ENCODE measurements around the gene PCDHA1.
"Not testable (repeated sequence)": the region's sequence is repeated elsewhere in the genome, so short reads cannot be mapped to it uniquely, and the experiment has no call there.

PCDHA1 gene

DNA sequence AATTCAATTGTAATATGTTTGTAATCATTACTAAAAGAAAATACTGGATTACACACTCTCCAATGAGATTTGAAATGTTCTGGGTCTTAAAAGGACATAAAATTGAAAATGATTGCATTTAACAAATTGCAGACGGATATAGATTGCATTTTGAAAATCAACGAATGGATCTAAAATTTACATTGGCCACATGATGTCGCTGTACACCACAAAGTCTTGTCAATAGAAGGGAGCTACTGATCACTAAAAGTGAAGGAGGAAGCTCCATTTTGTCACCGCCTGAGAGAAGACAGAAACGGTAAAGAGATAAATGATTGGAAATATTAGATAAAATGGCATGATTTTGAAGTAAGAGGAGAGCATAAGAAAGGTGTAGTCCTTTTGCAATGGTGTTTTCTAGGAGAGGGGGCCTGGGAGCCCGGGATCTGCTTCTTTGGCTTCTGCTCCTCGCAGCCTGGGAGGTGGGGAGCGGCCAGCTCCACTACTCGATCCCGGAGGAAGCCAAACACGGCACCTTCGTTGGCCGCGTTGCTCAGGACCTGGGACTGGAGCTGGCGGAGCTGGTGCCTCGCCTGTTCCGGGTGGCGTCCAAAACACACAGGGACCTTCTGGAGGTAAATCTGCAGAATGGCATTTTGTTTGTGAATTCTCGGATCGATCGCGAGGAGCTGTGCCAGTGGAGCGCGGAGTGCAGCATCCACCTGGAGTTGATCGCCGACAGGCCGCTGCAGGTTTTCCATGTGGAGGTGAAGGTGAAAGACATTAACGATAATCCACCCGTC lies at the start of gene PCDHA1:
Gene PCDHA1 (plus strand): TSS at position 236 of the 782 bp plus-strand sequence.
- no peak for DNase-seq

DNA sequence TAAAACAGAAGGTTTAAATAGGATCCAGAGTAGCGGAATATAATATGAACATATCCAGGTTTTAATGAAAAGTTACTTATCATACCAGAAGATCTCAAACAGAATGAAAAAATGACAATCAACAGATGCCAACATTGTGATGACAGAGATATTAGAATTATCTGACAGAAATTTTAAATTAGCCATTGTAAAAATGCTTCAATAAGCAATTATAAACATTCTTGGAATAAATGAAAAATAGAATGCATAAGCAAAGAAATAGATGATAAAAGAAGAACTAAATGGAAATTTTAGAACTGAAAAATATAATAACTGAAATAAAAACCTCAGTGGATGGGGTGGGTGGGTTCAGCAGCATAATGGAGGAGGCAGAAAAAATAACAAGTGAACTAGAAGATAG lies 48.5 kb upstream of the PCDHA1 start:
- DNase-seq, result no peak

- DNase-seq, result no peak
These were observed 44.0 kb upstream of the PCDHA1 start for GRCh38 chr5:140741967-140742366.

DNA sequence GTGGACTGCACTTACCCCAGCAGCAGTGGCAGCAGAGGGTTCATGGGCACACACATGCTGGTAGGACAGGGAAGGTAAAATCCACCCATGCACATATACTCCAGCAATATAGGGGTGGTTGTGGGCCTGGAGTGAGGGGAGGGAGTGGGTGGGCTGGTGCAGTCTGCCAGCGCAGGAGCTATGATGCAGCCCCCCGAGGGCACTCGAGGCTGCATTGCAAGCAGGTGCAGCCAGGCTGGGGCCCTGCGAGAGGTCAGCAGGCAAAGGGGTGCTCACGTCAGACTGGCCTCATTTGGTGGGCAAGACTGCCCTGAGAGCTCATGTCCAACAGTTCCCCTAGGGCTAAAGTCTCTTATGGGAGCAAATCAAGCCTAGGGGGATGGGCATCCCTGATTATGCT lies 32.4 kb upstream of the PCDHA1 start:
- no peak for DNase-seq

DNA sequence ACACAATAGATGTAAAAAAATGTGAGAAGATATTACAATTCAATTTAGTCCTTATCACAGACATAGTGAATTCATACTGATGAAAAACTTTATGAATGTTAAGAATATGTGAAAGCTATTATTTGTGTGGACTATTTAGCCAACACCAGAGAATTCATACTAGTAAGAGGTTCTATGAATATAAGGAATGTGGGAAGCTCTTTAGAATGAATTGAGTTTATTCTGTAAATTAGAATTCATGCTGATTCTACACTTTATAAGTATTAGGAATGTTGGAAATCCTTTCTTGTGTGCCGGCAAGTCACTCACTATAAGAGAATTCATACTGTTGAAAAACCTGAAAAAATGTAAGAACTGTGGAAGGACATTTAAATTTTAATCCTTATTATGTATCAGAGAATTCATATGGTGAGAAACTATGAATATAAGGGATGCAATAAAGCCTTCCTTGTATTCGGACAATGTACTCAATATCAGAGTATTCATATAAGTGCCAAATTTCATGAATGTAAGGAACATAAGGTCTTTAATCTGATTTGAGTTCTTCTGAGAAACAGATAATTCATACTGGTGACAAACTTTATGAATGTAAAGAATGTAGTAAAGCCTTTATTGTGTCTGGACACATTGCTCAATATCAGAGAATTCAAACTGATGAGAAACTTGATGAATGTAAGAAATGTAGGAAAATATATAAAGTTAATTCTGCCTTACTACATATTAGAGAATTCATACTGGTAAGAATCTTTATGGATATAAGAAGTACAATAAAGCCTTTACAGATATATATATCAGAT lies 21.6 kb upstream of the PCDHA1 start:
- DNase-seq, result no peak

- DNase-seq, result no peak
These were observed 18.5 kb upstream of the PCDHA1 start for GRCh38 chr5:140767444-140767843.

DNA sequence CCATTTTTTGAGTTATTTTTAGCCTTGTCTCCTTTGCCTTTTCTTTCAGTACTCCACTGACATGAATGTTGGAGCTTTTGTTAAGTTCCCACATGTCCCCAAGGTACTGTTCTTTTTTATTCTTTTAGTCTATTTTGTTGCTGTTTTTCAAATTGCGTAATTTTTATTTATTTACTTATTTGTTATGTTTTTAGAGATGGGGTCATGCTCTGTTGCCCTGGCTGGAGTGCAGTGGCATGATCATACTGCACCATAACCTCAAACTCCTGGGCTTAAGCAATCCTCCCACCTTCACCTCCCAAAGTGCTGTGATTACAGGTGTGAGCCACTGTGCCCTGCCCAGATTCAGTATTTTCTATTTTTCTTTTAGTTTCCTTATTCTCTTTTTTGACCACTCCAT lies 5.4 kb upstream of the PCDHA1 start:
- no peak for DNase-seq

GRCh38 chr5:140787422-140787821 lies 1.5 kb downstream of the PCDHA1 start:
- not testable (repeated sequence) for DNase-seq

DNA sequence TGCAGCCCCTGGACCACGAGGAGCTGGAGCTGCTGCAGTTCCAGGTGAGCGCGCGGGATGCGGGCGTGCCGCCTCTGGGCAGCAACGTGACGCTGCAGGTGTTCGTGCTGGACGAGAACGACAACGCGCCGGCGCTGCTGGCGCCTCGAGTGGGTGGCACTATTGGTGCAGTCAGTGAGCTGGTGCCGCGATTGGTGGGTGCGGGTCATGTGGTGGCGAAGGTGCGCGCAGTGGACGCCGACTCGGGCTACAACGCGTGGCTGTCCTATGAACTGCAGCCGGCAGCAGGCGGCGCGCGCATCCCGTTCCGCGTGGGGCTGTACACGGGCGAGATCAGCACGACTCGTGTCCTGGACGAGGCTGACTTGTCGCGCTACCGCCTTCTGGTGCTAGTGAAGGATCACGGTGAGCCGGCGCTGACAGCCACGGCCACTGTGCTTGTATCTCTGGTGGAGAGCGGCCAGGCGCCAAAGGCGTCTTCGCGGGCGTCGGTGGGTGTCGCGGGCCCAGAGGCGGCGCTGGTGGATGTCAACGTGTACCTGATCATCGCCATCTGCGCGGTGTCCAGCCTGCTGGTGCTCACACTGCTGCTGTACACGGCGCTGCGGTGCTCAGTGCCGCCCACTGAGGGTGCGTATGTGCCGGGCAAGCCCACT lies 2.0 kb downstream of the PCDHA1 start:
- DNase-seq, result not testable (repeated sequence)

- DNase-seq, result no peak
These were observed 5.1 kb downstream of the PCDHA1 start for GRCh38 chr5:140791089-140791488.

GRCh38 chr5:140794595-140795258 lies 8.8 kb downstream of the PCDHA1 start, which contains the start of gene PCDHA2:
Gene PCDHA2 (plus strand): TSS chr5:140794852.
- no peak for DNase-seq

GRCh38 chr5:140795259-140795641 lies 9.3 kb downstream of the PCDHA1 start:
- DNase-seq, result no peak

DNA sequence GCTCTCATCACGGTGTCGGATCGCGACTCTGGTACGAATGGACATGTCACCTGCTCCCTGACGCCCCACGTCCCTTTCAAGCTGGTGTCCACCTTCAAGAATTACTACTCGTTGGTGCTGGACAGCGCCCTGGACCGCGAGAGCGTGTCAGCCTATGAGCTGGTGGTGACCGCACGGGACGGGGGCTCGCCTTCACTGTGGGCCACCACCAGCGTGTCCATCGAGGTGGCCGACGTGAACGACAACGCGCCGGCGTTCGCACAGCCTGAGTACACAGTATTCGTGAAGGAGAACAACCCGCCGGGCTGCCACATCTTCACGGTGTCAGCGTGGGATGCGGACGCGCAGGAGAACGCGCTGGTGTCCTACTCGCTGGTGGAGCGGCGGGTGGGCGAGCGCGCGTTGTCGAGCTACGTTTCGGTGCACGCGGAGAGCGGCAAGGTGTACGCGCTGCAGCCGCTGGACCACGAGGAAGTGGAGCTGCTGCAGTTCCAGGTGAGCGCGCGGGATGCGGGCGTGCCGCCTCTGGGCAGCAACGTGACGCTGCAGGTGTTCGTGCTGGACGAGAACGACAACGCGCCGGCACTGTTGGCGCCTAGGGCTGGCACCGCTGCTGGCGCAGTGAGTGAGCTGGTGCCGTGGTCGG lies 10.3 kb downstream of the PCDHA1 start:
- not testable (repeated sequence) for DNase-seq

GRCh38 chr5:140796718-140797095 lies 10.8 kb downstream of the PCDHA1 start:
- DNase-seq, result no peak

DNA sequence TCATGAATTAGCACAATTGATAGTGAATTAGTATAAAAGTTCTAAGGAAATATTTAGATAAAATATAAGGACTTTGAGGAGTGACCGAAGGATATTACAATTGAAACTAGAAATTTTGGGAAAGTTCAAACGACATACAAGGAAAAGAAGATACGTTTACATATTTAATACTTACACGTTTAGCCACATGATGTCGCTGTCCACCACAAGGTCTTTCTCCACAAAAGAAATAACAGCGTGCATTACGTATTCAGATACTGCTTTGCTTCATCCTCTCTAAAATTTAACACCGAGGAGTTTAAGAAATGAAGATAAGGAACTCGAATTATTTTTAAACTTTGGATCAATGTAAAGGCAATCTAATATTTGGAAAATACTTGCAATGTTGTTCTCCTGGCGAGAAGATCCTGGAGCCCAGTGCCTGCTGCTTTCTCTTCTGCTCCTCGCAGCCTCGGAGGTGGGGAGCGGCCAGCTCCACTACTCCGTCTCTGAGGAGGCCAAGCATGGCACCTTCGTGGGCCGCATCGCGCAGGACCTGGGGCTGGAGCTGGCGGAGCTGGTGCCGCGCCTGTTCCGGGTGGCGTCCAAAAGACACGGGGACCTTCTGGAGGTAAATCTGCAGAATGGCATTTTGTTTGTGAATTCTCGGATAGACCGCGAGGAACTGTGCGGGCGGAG lies 15.0 kb downstream of the PCDHA1 start, which contains the start of gene PCDHA3:
Gene PCDHA3 (plus strand): TSS at position 242 of the 678 bp plus-strand sequence.
- DNase-seq, result no peak

DNA sequence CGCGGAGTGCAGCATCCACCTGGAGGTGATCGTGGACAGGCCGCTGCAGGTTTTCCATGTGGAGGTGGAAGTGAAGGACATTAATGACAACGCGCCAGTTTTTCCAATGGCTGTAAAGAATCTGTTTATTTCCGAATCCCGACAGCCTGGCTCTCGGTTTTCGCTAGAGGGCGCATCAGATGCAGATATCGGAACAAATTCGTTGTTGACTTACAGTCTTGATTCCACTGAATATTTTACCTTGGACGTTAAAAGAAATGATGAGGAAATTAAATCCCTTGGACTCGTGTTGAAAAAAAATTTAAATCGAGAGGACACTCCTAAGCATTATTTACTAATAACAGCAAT lies 15.5 kb downstream of the PCDHA1 start:
- no peak for DNase-seq

GRCh38 chr5:140802381-140802780 lies 16.4 kb downstream of the PCDHA1 start:
- DNase-seq, result not testable (repeated sequence)

DNA sequence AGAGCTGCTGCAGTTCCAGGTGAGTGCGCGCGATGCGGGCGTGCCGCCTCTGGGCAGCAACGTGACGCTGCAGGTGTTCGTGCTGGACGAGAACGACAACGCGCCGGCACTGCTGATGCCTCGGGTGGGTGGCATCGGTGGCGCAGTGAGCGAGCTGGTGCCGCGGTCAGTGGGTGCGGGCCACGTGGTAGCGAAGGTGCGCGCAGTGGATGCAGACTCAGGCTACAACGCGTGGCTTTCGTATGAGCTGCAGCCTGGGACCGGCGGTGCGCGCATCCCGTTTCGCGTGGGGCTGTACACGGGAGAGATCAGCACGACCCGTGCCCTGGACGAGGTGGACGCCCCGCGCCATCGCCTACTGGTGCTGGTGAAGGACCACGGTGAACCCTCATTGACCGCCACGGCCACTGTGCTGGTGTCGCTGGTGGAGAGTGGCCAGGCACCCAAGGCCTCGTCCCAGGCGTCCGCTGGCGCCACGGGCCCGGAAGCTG lies 16.9 kb downstream of the PCDHA1 start:
- no peak for DNase-seq

GRCh38 chr5:140806834-140807775 lies 21.2 kb downstream of the PCDHA1 start, which contains the start of gene PCDHA4:
Gene PCDHA4 (plus strand): TSS chr5:140807068.
- DNase-seq, result no peak

DNA sequence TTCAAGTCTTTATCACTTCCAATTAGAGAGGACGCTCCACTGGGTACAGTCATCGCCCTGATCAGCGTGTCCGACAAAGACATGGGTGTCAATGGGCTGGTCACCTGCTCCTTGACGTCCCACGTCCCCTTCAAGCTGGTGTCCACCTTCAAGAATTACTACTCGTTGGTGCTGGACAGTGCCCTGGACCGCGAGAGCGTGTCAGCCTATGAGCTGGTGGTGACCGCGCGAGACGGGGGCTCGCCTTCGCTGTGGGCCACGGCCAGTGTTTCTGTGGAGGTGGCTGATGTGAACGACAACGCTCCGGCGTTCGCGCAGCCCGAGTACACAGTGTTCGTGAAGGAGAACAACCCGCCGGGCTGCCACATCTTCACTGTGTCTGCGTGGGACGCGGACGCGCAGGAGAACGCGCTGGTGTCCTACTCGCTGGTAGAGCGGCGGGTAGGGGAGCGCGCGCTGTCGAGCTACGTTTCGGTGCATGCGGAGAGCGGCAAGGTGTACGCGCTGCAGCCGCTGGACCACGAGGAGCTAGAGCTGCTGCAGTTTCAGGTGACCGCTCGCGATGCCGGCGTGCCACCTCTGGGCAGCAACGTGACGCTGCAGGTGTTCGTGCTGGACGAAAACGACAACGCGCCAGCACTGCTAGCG lies 22.4 kb downstream of the PCDHA1 start:
- not testable (repeated sequence) for DNase-seq

All from DMS79 (cell line).